ENCODE data around the gene KRT222. TPM values are rescaled to one million over a fixed set of nuclear protein-coding genes. Genes with fewer than 3 reads are reported as not detected.

Gene KRT222
- total RNA-seq, 6 experiments from 2014 or later = 1.2 to 3.2 (median 1.9) TPM

GRCh38 chr17:40666331-40666730 lies 1.4 kb upstream of the KRT222 start:
- intact Hi-C loops (cut with DNase I) = no loop called here

GRCh38 chr17:40663252-40663651 lies 1.7 kb downstream of the KRT222 start:
- Histone ChIP-seq H3K4me3 (no peak overlapping the region), H3K4me1 (peaks cover 0 to 18% (median 3%) of the 10 kb centered on the region in 4 donors), H3K27ac (no peak overlapping the region), H3K9me3 (no peaks in the 10 kb centered on the region), H3K36me3 (no peaks in the 10 kb centered on the region), H3K27me3 (no peaks in the 10 kb centered on the region)
- no peak for ATAC-seq
- intact Hi-C loops (cut with DNase I) = no loop called here
- no peak for DNase-seq
- TF ChIP-seq CTCF (IDR thresholded peaks at IDR 0.05) = no peak
- TF ChIP-seq POLR2A (IDR thresholded peaks at IDR 0.05) = no peak
- 68% methylated on average over 3 of the region's 3 CpGs for whole genome bisulfite sequencing (ENCODE audit: insufficient coverage, low coverage, low lambda C conversion rate, missing lambda C conversion rate)

More at GRCh38 chr17:40666331-40666730, 1.4 kb upstream of the KRT222 start:
- H3K27me3 ChIP-seq = no peaks in the 10 kb centered on the region
- no peak overlapping the region for H3K4me3 ChIP-seq
- H3K9me3 ChIP-seq = no peaks in the 10 kb centered on the region
- ATAC-seq (peak; percentile 56 to 78 (median 68)), DNase-seq (no peak)
- peaks cover 0 to 18% (median 3%) of the 10 kb centered on the region in 4 donors for H3K4me1 ChIP-seq
- no peak overlapping the region for H3K27ac ChIP-seq
- no peaks in the 10 kb centered on the region for H3K36me3 ChIP-seq
- TF ChIP-seq CTCF (IDR thresholded peaks at IDR 0.05) (no peak), POLR2A (IDR thresholded peaks at IDR 0.05) (no peak)

GRCh38 chr17:40659911-40660310 lies 5.1 kb downstream of the KRT222 start:
- no peaks in the 10 kb centered on the region for H3K4me1 ChIP-seq
- DNase-seq (no peak), ATAC-seq (no peak)
- H3K4me3 ChIP-seq = no peak overlapping the region
- WGBS (ENCODE audit: insufficient coverage, low coverage, low lambda C conversion rate, missing lambda C conversion rate) = 91% methylated on average over 7 of the region's 7 CpGs
- H3K27ac ChIP-seq = no peak overlapping the region
- intact Hi-C loops (cut with DNase I) = no loop called here
- H3K36me3 ChIP-seq = peaks cover 0 to 3% (median 0%) of the 10 kb centered on the region in 4 donors
- TF ChIP-seq CTCF (IDR thresholded peaks at IDR 0.05) (no peak), POLR2A (IDR thresholded peaks at IDR 0.05) (no peak)
- H3K27me3 ChIP-seq = no peaks in the 10 kb centered on the region
- no peaks in the 10 kb centered on the region for H3K9me3 ChIP-seq

GRCh38 chr17:40658396-40658795 lies 6.6 kb downstream of the KRT222 start:
- DNase-seq = no peak

More at GRCh38 chr17:40658396-40658795, 6.6 kb downstream of the KRT222 start:
- Histone ChIP-seq H3K27ac (no peak overlapping the region), H3K36me3 (peaks cover 0 to 3% (median 0%) of the 10 kb centered on the region in 4 donors), H3K4me1 (no peaks in the 10 kb centered on the region), H3K4me3 (no peak overlapping the region), H3K27me3 (no peaks in the 10 kb centered on the region), H3K9me3 (no peaks in the 10 kb centered on the region)
- no peak for ATAC-seq
- intact Hi-C loops (cut with DNase I) = no loop called here
- TF ChIP-seq POLR2A (IDR thresholded peaks at IDR 0.05) (no peak), CTCF (IDR thresholded peaks at IDR 0.05) (no peak)

All from right lobe of liver (tissue), 6 donors.